ENCODE measurements around the gene YBEY.

DNA sequence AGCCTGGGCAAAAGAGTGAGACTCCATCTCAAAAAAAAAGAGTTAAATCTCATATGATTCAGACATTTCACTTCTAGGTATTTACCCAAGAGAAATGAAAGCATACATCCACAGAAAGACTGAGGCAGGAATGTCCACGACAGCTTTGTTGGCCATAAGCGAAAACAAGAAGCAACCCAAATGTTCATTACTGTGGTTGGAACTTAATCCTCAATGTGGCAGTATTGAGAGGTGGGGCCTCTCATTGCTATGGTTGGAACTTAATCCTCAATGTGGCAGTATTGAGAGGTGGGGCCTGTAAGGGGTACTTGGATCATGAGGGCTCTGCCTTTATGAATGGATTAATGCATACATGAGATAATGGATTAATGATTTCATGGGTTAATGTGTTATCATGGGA lies 22.3 kb downstream of the YBEY start:
- TF ChIP-seq, protein P1, sequence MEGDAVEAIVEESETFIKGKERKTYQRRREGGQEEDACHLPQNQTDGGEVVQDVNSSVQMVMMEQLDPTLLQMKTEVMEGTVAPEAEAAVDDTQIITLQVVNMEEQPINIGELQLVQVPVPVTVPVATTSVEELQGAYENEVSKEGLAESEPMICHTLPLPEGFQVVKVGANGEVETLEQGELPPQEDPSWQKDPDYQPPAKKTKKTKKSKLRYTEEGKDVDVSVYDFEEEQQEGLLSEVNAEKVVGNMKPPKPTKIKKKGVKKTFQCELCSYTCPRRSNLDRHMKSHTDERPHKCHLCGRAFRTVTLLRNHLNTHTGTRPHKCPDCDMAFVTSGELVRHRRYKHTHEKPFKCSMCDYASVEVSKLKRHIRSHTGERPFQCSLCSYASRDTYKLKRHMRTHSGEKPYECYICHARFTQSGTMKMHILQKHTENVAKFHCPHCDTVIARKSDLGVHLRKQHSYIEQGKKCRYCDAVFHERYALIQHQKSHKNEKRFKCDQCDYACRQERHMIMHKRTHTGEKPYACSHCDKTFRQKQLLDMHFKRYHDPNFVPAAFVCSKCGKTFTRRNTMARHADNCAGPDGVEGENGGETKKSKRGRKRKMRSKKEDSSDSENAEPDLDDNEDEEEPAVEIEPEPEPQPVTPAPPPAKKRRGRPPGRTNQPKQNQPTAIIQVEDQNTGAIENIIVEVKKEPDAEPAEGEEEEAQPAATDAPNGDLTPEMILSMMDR (conservative IDR thresholded peaks at IDR 0.05; ENCODE audit: low read length), result no peak
- TF ChIP-seq EZH2phosphoT487 (IDR thresholded peaks at IDR 0.05; ENCODE audit: borderline replicate concordance), result no peak
